ENCODE measurements around the gene CTNNBL1. TPM values are rescaled to one million over a fixed set of nuclear protein-coding genes. Genes with fewer than 3 reads are reported as not detected.
A peak's percentile ranks its signal among the peaks of the same experiment; 100 is the strongest.
"Not testable (repeated sequence)": the region's sequence is repeated elsewhere in the genome, so short reads cannot be mapped to it uniquely, and the experiment has no call there.

The CTNNBL1 gene
- total and polyA plus RNA-seq, 8 donors: 36.0 to 63.6 (median 50.1) TPM

- no peak for ATAC-seq
- intact Hi-C loops (cut with DNase I): no loop called here
- TF ChIP-seq CTCF (IDR thresholded peaks at IDR 0.05): no peak
Observed at GRCh38 chr20:37713396-37713795, 19.6 kb downstream of the CTNNBL1 start.

GRCh38 chr20:37714978-37715672 is 21.3 kb downstream of the CTNNBL1 start:
- TF ChIP-seq CTCF (IDR thresholded peaks at IDR 0.05): no peak
- intact Hi-C loops (cut with DNase I): no loop called here
- Histone ChIP-seq H3K27ac (peak overlapping the region in 1 of 2 donors; percentile 61), H3K27me3 (no peaks in the 10 kb centered on the region), H3K9me3 (no peaks in the 10 kb centered on the region), H3K4me1 (peaks cover 0 to 27% of the 10 kb centered on the region in 2 donors), H3K36me3 (no peaks in the 10 kb centered on the region), H3K4me3 (no peak overlapping the region)
- ATAC-seq: peak; percentile 56
- no peak for DNase-seq

More at GRCh38 chr20:37713396-37713795, 19.6 kb downstream of the CTNNBL1 start:
- H3K36me3 ChIP-seq: no peaks in the 10 kb centered on the region
- no peak overlapping the region for H3K4me3 ChIP-seq
- H3K27me3 ChIP-seq: no peaks in the 10 kb centered on the region
- H3K27ac ChIP-seq: no peak overlapping the region
- DNase-seq: no peak
- H3K9me3 ChIP-seq: no peaks in the 10 kb centered on the region
- H3K4me1 ChIP-seq: peaks cover 0 to 27% of the 10 kb centered on the region in 2 donors

GRCh38 chr20:37721751-37722150 is 27.9 kb downstream of the CTNNBL1 start:
- no peak overlapping the region for H3K27ac ChIP-seq
- no peak for ATAC-seq
- no peak for TF ChIP-seq CTCF (IDR thresholded peaks at IDR 0.05)
- H3K27me3 ChIP-seq: no peaks in the 10 kb centered on the region
- no peak for DNase-seq
- H3K9me3 ChIP-seq: peaks cover 0 to 5% of the 10 kb centered on the region in 2 donors
- intact Hi-C loops (cut with DNase I): no loop called here
- H3K4me3 ChIP-seq: no peak overlapping the region
- no peaks in the 10 kb centered on the region for H3K36me3 ChIP-seq
- H3K4me1 ChIP-seq: no peaks in the 10 kb centered on the region

GRCh38 chr20:37722312-37722711 is 28.5 kb downstream of the CTNNBL1 start:
- H3K27ac ChIP-seq; H3K27me3 ChIP-seq; DNase-seq; H3K4me3 ChIP-seq; intact Hi-C loops (cut with DNase I); H3K36me3 ChIP-seq; H3K9me3 ChIP-seq; H3K4me1 ChIP-seq; ATAC-seq: not testable (repeated sequence)

GRCh38 chr20:37723668-37724067 is 29.8 kb downstream of the CTNNBL1 start:
- no peak overlapping the region for H3K4me3 ChIP-seq
- no peaks in the 10 kb centered on the region for H3K27me3 ChIP-seq
- DNase-seq (no peak), ATAC-seq (no peak)
- no peaks in the 10 kb centered on the region for H3K36me3 ChIP-seq
- H3K9me3 ChIP-seq: peaks cover 0 to 5% of the 10 kb centered on the region in 2 donors
- no peak for TF ChIP-seq CTCF (IDR thresholded peaks at IDR 0.05)
- no peak overlapping the region for H3K27ac ChIP-seq
- peaks cover 5 to 10% of the 10 kb centered on the region in 2 donors for H3K4me1 ChIP-seq
- intact Hi-C loops (cut with DNase I): no loop called here

- Histone ChIP-seq H3K4me1 (peaks cover 5 to 12% of the 10 kb centered on the region in 2 donors), H3K27ac (no peak overlapping the region), H3K9me3 (peaks cover 0 to 5% of the 10 kb centered on the region in 2 donors), H3K4me3 (no peak overlapping the region), H3K27me3 (no peaks in the 10 kb centered on the region), H3K36me3 (no peaks in the 10 kb centered on the region)
- DNase-seq (no peak), ATAC-seq (no peak)
- no peak for TF ChIP-seq CTCF (IDR thresholded peaks at IDR 0.05)
- intact Hi-C loops (cut with DNase I): no loop called here
Observed at GRCh38 chr20:37725165-37725564, 31.3 kb downstream of the CTNNBL1 start.

Data from left lung (tissue), 10 donors.